NB4 (cell line): ENCODE data around the gene MAPK13.

Experiments used
- POLR2A ChIP-seq: IDR thresholded peaks from 2 replicates; pipeline ENCODE4 v1.6.1; 2011; ENCODE audit warnings: mild to moderate bottlenecking; ENCODE audit not compliant: insufficient read length; ENCODE audit errors: extremely low read depth
- TF ChIP-seq, protein P1 (sequence below): IDR thresholded peaks from one replicate; pipeline ENCODE4 v1.5.1; 2012; ENCODE audit warnings: low read depth, low read length
- TF ChIP-seq, protein P2 (sequence below): IDR thresholded peaks from 2 replicates; pipeline ENCODE4 v1.6.1; 2011; ENCODE audit warnings: low read depth, low read length

DNA sequence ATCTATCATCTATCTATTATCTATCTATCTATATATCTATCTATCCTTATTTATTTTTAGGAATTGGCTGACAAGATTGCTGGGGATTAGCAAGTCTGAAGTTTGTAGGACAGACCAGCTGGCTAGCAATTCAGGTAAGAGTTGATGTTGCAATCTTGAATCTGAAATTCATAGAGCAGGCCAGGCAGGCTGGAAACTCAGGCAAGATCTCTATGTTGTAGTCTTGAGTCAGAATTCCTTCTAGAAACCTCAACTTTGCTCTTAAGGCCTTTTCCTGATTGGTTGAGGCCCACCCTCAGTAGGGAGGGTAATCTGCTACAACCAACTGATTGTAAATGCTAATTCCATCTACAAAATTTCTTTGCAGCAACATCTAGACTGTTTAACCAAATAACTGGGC is 19.2 kb downstream of the MAPK13 start:
- TF ChIP-seq, protein P1, sequence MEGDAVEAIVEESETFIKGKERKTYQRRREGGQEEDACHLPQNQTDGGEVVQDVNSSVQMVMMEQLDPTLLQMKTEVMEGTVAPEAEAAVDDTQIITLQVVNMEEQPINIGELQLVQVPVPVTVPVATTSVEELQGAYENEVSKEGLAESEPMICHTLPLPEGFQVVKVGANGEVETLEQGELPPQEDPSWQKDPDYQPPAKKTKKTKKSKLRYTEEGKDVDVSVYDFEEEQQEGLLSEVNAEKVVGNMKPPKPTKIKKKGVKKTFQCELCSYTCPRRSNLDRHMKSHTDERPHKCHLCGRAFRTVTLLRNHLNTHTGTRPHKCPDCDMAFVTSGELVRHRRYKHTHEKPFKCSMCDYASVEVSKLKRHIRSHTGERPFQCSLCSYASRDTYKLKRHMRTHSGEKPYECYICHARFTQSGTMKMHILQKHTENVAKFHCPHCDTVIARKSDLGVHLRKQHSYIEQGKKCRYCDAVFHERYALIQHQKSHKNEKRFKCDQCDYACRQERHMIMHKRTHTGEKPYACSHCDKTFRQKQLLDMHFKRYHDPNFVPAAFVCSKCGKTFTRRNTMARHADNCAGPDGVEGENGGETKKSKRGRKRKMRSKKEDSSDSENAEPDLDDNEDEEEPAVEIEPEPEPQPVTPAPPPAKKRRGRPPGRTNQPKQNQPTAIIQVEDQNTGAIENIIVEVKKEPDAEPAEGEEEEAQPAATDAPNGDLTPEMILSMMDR: no peak
- TF ChIP-seq, protein P2, sequence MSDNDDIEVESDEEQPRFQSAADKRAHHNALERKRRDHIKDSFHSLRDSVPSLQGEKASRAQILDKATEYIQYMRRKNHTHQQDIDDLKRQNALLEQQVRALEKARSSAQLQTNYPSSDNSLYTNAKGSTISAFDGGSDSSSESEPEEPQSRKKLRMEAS: no peak
- TF ChIP-seq POLR2A: no peak
